ENCODE results near the gene ARMC12. TPM values are rescaled to one million over a fixed set of nuclear protein-coding genes. Genes with fewer than 3 reads are reported as not detected.

ARMC12 gene
- total and polyA plus RNA-seq, 2 of the 4 experiments (the other 2 are of a cell fraction), result 0.18 to 0.74 TPM

GRCh38 chr6:35790683-35791082 lies 53.9 kb downstream of the ARMC12 start:
- Histone ChIP-seq H3K4me2 (ENCODE audit: low read depth, low read length) (no peak overlapping the region), H4K20me1 (ENCODE audit: insufficient read depth, low read length) (no peaks in the 10 kb centered on the region), H3K4me3 (ENCODE audit: insufficient read depth, low read depth, low read length) (no peak overlapping the region), H2AK5ac (ENCODE audit: low read depth, low read length) (no peak overlapping the region), H3K4ac (ENCODE audit: low read depth, low read length) (no peak overlapping the region), H3K36me3 (ENCODE audit: control insufficient read depth, insufficient read depth, low read length) (no peaks in the 10 kb centered on the region), H3K9me3 (ENCODE audit: control insufficient read depth, insufficient read depth, low read length) (peaks cover 2% of the 10 kb centered on the region; the same call in 1 of the 2 replicates), H3K23ac (ENCODE audit: low read depth, low read length) (no peak overlapping the region), H4K8ac (ENCODE audit: low read depth in 2 of 2, low read length in 2 of 2) (no peak overlapping the region), H2BK5ac (ENCODE audit: low read depth, low read length, poor library complexity, severe bottlenecking) (no peak overlapping the region), H3K9ac (ENCODE audit: low read depth, low read length) (no peak overlapping the region), H3K27me3 (ENCODE audit: control insufficient read depth, insufficient read depth, low read length) (peaks cover 63% of the 10 kb centered on the region), H2AFZ (replicated peaks; ENCODE audit: low read length, poor library complexity) (no peak overlapping the region), H3K18ac (ENCODE audit: low read depth, low read length) (no peak overlapping the region), H3K4me1 (ENCODE audit: control insufficient read depth, insufficient read depth, low read length) (no peaks in the 10 kb centered on the region), H2AK9ac (replicated peaks; ENCODE audit: low read depth, low read length, poor library complexity) (no peak overlapping the region), H4K5ac (ENCODE audit: low read depth, low read length) (no peak overlapping the region), H3K56ac (ENCODE audit: extremely low read depth, insufficient read depth, low read length) (no peak overlapping the region), H4K91ac (ENCODE audit: insufficient read depth, low read depth, low read length) (no peak overlapping the region), H3K9me1 (ENCODE audit: insufficient read depth, low read length) (no peaks in the 10 kb centered on the region; the same call in 1 of the 2 replicates), H3K14ac (replicated peaks; ENCODE audit: low read depth, low read length) (no peak overlapping the region), H2BK15ac (ENCODE audit: low read depth, low read length) (no peak overlapping the region), H2BK120ac (ENCODE audit: low read depth, low read length) (no peak overlapping the region), H3K79me1 (ENCODE audit: low read depth in 1 of 2, low read length in 2 of 2) (no peaks in the 10 kb centered on the region), H3K27ac (ENCODE audit: insufficient read depth, low read length) (no peak overlapping the region), H2BK20ac (ENCODE audit: low read depth, low read length) (no peak overlapping the region)
- no peak for TF ChIP-seq MAZ (IDR thresholded peaks at IDR 0.05; ENCODE audit: borderline replicate concordance, low read depth, low read length)
- TF ChIP-seq RAD21 (IDR thresholded peaks at IDR 0.05; ENCODE audit: low read length), result no peak
- no peak for TF ChIP-seq CHD1 (IDR thresholded peaks at IDR 0.05; ENCODE audit: low read depth, low read length)
- no peak for TF ChIP-seq BHLHE40 (IDR thresholded peaks at IDR 0.05; ENCODE audit: low read depth, low read length)
- peak; percentile 72 for TF ChIP-seq CEBPB (IDR thresholded peaks at IDR 0.05; ENCODE audit: low read depth, low read length)
- TF ChIP-seq FOS (IDR thresholded peaks at IDR 0.05; ENCODE audit: low read depth, low read length), result no peak
- dilution Hi-C loops (cut with HindIII; ENCODE audit: low sequenced_read_pairs, unreplicated experiment) (no loop called here), in situ Hi-C loops (cut with MboI; ENCODE audit: low sequenced_read_pairs) (no loop called here), intact Hi-C loops (cut with micrococcal nuclease) (no loop called here)
- ChIA-PET POLR2A (ENCODE audit: unreplicated experiment) (no interaction called here), CTCF (no interaction called here)
- no peak for DNase-seq
- ATAC-seq (ENCODE audit: low read depth), result no peak
- BruUV-seq (replicated peaks), result no TSS peak
- 77% methylated on average over 4 of the region's 5 CpGs; no CpG with 5 or more reads in 1 of the 2 experiments for WGBS, 2 experiments (ENCODE audit: extremely low coverage in 2 of 2, insufficient read length in 1 of 2)
